ENCODE data around the gene CTDSP1. TPM values are rescaled to one million over a fixed set of nuclear protein-coding genes. Genes with fewer than 3 reads are reported as not detected.

Gene CTDSP1
- total RNA-seq, 4 donors from 2014 or later = 132 to 197 (median 173) TPM

- peak overlapping the region in 3 of 4 donors; percentile 80 to 98 (median 97) for H3K4me3 ChIP-seq
- H3K4me1 ChIP-seq = peaks cover 8 to 40% (median 33%) of the 10 kb centered on the region in 4 donors
- no peaks in the 10 kb centered on the region for H3K36me3 ChIP-seq
- WGBS, 2 donors (ENCODE audit: low coverage in 1 of 2) = 25% methylated on average over 16 of the region's 16 CpGs; no CpG with 5 or more reads in 1 of the 2 donors
- H3K9me3 ChIP-seq = no peaks in the 10 kb centered on the region
- no peaks in the 10 kb centered on the region for H3K27me3 ChIP-seq
- peak; percentile 52 for DNase-seq
- TF ChIP-seq CTCF (IDR thresholded peaks at IDR 0.05) (no peak), POLR2A (IDR thresholded peaks at IDR 0.05) (no peak), POLR2AphosphoS5 (IDR thresholded peaks at IDR 0.05) (no peak), EP300 (IDR thresholded peaks at IDR 0.05; ENCODE audit: low read depth) (no peak)
- in situ Hi-C loops (cut with MboI; ENCODE audit: low pct_ligation_motif_present in 1 of 4, low pct_unique_long_range_greater_than_20kb in 1 of 4, low sequenced_read_pairs in 3 of 4) = loop anchor here in 3 of 4 donors (10.0 to 25.0 kb wide), 3 partner anchors 101 to 208 kb away; partner anchors contain the start of gene TMBIM1 (in 3 of the 3)
- intact Hi-C loops (cut with DNase I; ENCODE audit: low total_unique reads) = loop anchor here (2.0 kb wide), 1 partner anchor 99 kb away; no protein-coding TSS in a partner anchor
- H3K27ac ChIP-seq = peak overlapping the region; percentile 99 to 100 (median 100)
These were observed 4.2 kb upstream of the CTDSP1 start for GRCh38 chr2:218395456-218395825.

- no peaks in the 10 kb centered on the region for H3K36me3 ChIP-seq
- in situ Hi-C loops (cut with MboI; ENCODE audit: low pct_ligation_motif_present in 1 of 4, low pct_unique_long_range_greater_than_20kb in 1 of 4, low sequenced_read_pairs in 3 of 4) = loop anchor here in 3 of 4 donors (10.0 to 25.0 kb wide), 3 partner anchors 101 to 209 kb away; partner anchors contain the start of gene TMBIM1 (in 3 of the 3)
- 0% methylated on average over 44 of the region's 57 CpGs; no CpG with 5 or more reads in 1 of the 2 donors for WGBS, 2 donors (ENCODE audit: low coverage in 1 of 2)
These were observed 3.6 kb upstream of the CTDSP1 start for GRCh38 chr2:218395826-218396687.

GRCh38 chr2:218396688-218397462 is 2.8 kb upstream of the CTDSP1 start:
- Histone ChIP-seq H3K4me3 (peak overlapping the region; percentile 74 to 98 (median 88)), H3K27me3 (no peaks in the 10 kb centered on the region), H3K27ac (peak overlapping the region; percentile 99 to 100 (median 100)), H3K4me1 (peaks cover 13 to 53% (median 43%) of the 10 kb centered on the region in 4 donors), H3K9me3 (no peaks in the 10 kb centered on the region), H3K36me3 (peaks cover 0 to under 1% (median 0%) of the 10 kb centered on the region in 4 donors)
- intact Hi-C loops (cut with DNase I; ENCODE audit: low total_unique reads) = loop anchor here (1.0 kb wide), 1 partner anchor 126 kb away; no protein-coding TSS in a partner anchor
- TF ChIP-seq POLR2A (IDR thresholded peaks at IDR 0.05) (peak; percentile 18), CTCF (IDR thresholded peaks at IDR 0.05) (no peak), EP300 (IDR thresholded peaks at IDR 0.05; ENCODE audit: low read depth) (no peak), POLR2AphosphoS5 (IDR thresholded peaks at IDR 0.05) (no peak)
- WGBS, 2 donors (ENCODE audit: low coverage in 1 of 2) = 0 to 1% methylated on average over 5 to 27 of the region's 27 CpGs
- in situ Hi-C loops (cut with MboI; ENCODE audit: low pct_ligation_motif_present in 1 of 4, low pct_unique_long_range_greater_than_20kb in 1 of 4, low sequenced_read_pairs in 3 of 4) = loop anchor here in 3 of 4 donors (10.0 to 25.0 kb wide), 3 partner anchors 102 to 210 kb away; partner anchors contain the start of gene TMBIM1 (in 3 of the 3)
- peak; percentile 85 for DNase-seq

More at GRCh38 chr2:218395826-218396687, 3.6 kb upstream of the CTDSP1 start:
- DNase-seq = peak; percentile 95
- Histone ChIP-seq H3K9me3 (no peaks in the 10 kb centered on the region), H3K4me3 (peak overlapping the region; percentile 74 to 98 (median 88)), H3K27me3 (no peaks in the 10 kb centered on the region), H3K27ac (peak overlapping the region; percentile 99 to 100 (median 100)), H3K4me1 (peaks cover 8 to 46% (median 35%) of the 10 kb centered on the region in 4 donors)
- TF ChIP-seq CTCF (IDR thresholded peaks at IDR 0.05) (peak; percentile 93 to 99 (median 94)), POLR2AphosphoS5 (IDR thresholded peaks at IDR 0.05) (peak; percentile 59 to 86 (median 72)), POLR2A (IDR thresholded peaks at IDR 0.05) (peak; percentile 53), EP300 (IDR thresholded peaks at IDR 0.05; ENCODE audit: low read depth) (no peak)
- intact Hi-C loops (cut with DNase I; ENCODE audit: low total_unique reads) = loop anchor here (1.0 to 2.0 kb wide), 2 partner anchors 99 to 125 kb away; no protein-coding TSS in a partner anchor

Measured in transverse colon (tissue), 4 donors.